GM18870 (cell line): ENCODE data around the gene LSR.
"Not testable (repeated sequence)": the region's sequence is repeated elsewhere in the genome, so short reads cannot be mapped to it uniquely, and the experiment has no call there.

ENCODE experiments used
- ATAC-seq: cut with Tn5 transposase; IDR thresholded peaks from one replicate; pipeline ENCODE4 v1.9.1; 2021; ENCODE audit warnings: moderate library complexity; ENCODE audit not compliant: unreplicated experiment

The LSR gene

DNA sequence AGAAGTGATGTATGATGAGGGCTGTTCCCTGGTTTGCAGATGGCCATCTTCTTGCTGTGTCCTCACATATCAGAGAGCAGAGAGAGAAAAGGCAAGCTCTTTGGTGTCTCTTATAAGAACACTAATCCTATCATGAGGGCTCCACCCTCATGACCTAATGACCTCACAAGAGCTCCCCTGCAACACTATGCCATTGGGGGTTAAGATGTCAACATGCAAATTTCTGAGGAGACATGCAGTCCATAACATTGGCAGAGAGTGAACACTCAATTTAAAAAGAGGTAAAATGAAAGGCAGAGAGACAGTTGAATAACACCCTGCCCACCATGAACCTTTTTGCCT lies 31.2 kb upstream of the LSR start:
- ATAC-seq: no peak

DNA sequence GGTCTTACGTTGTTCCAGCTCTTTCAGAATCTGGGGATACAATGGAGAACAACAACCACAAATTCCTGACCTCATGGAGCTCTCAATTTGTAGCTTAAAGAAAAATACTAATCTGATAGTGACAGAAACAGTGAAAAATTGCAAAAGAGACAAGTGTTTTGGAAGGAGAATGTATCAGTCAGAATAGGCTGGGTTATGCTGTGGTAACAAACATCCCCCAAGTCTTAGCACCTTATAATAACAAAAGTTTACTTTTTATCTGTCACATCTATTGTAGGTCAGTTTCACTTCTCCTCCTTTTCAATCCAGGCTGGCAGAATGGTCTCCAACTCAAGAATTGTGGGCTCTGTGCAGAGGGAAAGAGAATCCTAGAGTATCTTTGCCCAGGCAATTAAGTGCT lies 29.8 kb upstream of the LSR start:
- no peak for ATAC-seq

DNA sequence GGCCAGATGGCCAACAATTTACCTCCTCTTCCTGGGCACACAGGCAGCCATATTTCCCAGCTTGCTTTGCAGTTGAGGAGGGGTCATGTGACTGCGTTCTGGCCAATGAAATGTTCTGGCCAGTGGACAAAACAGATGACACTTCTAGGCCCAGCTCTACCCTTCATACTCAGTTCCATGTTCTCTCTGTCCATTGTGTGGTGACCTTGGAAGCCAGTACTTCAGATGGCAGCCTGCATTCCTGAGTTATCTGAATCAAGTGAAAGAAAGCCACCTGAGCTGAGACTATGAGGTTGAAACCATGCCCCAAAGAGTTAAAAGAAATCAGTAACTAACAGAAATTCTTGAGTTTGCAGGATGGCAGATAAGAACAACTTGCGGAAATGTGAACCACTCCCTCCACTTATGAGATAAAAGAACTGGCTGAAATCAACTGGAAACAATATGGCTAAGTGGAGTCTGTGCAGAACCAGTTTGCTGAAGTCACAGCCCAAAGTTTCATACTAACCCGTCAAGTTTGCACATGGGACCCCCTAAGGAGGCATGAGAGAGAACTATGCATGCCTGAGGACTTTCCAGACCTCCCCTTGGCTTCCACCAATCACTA lies 28.4 kb upstream of the LSR start:
- ATAC-seq: no peak

DNA sequence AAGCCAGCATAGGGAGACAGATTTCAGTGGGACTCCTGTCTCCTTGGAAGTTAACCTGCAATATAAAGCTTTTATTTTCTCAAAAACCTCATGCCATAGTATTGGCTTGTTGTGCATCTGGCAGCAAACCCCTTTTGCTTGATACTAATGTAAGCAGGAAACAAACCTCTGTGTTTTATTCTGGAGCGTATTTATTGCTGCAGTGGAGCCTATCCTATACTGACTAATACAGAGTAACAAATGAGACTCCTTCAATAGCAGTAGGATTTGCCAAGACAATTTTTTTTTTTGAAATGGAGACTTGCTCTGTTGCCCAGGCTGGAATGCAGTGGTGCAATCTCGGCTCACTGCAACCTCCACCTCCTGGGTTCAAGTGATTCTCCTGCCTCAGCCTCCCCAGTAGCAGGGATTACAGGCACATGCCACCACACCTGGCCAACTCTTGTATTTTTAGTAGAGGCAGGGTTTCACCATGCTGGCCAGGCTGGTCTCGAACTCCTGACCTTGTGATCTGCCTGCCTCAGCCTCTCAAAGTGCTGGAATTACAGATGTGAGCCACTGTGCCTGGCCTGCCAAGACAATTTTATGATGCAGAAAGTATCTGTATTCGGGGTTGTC lies 27.7 kb upstream of the LSR start:
- ATAC-seq: not testable (repeated sequence)

DNA sequence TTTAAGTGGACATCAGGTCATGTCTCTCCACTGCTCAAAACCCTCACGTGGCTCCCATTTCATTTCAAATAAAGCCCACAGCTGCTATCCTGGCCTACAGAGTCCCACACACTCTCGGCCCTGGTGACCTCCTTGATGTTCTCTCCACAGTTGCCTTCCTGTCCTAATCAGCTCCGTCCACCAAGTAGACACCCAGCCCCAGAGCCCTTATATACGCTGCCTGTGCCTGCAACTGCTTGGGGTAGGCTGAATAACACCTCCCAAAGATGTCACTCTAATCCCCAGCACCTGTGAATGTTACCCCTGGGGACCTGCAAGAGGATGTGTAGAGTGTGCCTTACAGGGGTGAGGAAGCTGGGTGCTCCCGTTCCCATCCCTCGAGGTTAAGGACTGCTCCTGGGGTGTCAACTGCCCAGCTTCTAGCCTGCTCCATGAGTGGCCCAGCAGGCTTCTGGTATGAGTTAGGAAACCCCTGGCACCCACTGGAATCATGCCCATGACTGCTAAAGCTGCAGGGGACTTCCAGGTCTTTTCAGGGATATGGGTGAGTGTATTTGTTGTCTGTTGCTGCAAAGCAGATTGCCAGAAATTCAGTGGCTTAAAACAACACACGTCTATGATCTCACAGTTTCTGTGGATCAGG lies 26.3 kb upstream of the LSR start:
- ATAC-seq: no peak

DNA sequence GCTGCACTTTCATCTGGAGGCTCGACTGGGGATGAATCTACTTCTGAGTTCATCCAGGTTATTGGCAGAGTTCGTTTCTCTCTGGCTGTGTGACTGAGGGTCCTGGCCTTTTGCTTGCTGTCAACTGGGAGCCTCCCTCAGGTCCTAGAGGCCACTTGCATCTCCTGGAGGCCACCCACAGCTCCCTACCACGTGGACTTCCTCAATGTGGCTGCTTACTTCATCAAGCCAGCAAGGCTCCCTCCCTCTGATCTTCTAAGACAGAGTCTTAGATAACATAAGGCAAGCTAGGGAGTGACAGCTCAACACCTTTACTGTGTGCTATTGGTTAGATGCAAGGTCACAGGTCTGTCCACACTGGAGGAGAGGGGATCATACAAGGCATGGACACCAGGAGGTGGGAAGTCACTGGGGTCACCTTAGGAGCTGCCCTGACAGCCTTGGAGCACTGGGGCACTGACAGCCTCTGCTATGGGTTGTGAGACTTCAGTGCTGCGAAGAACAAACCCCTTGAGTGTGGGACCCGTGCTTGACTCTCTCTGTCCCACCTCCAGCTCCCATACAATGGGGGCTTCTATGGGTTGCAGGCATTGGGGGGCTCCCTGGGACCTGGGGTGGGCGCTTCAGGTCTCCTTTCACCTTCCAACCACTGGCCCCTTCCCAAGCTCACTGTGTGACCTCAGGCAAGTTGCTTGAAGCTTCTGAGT lies 25.6 kb upstream of the LSR start:
- ATAC-seq: no peak

DNA sequence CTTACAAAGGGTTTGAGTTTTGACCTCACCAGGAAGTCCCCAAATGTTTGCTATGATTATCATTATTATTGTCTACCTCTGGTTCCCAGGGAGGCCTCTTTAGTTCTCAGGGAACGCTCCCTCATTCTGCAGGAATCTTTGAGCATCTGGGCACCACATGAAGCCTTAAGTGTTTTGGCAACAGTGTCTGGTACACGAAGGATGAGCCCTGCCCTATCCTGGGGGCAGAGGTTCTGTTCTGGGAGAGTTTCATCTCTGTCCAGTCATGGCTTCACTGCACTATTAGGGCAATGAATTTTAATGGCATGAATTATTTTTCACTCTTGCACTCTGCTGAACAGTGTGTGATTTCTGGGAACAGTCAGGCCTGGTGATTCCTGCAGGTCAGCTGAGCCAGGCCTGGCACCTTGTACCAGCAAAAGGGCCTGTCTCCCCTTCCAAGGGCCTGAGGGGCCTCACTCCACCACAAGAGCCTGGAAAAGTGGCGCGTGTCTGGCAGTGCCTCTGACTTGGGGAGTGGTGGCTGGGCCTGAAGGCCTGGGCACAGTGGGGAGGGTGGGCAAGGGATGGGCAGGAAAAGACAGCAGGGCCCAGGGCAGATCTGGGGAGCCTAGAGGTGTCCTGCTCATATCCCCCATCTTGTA lies 24.8 kb upstream of the LSR start:
- no peak for ATAC-seq

DNA sequence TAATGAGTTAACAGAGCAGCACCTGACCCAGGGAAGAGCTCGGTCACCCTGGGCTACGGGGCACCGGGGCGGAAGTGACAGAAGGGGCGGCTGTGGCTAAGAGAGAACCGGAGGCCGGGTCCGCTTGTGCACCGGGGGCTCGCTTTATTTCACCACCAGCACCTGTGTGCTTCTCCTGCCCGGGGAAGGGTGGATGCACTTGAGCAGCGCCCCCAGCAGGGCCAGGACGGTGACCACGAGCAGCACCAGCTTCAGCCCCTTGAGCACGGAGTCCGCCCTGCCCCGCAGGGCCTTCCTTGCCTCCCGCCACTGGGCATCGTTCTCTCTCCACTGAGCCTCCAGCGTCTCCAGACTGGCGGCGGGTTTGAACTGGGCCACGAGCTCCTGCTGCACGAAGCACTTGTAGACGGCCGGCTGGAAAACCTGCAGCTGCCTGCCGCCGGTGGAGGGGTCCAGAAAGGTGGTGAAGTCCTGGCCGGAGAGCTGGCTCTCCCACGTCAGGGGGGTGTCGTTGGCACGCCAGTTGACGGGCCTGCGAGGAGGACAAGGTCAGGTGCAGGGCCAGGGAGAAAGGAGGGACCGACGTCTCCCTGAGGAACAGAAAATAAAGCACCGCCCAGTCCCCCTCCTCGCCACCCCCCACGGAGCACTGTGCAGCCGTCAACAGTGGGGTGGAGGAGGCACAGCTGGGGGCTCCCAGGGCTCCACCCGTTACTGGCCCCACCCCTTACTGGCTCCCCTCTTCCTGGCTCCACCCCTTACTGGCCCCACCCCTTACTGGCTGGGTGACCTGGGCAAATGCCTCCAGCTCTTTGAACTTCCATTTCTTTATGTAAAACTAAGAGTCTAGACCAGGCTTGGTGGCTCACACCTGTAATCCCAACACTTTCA lies 23.9 kb upstream of the LSR start:
- ATAC-seq: no peak

DNA sequence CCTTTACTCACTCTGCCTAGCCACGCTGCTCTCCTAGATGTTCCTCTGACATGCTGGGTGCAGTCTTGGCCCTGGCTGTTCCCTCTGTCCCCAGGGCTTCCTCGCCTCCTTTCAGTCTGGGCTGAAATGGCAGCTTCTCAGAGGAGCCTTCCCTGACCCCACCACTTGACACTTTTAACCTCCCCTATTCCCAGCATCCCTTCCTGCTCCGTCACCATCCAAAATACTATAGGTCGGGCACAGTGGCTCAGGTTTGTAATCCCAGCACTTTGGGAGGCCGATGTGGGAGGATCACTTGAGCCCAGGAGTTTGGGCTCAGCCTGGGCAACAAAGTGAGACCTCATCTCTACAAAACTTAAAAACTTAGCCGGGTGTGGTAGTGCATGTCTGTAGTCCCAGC lies 22.9 kb upstream of the LSR start:
- no peak for ATAC-seq

DNA sequence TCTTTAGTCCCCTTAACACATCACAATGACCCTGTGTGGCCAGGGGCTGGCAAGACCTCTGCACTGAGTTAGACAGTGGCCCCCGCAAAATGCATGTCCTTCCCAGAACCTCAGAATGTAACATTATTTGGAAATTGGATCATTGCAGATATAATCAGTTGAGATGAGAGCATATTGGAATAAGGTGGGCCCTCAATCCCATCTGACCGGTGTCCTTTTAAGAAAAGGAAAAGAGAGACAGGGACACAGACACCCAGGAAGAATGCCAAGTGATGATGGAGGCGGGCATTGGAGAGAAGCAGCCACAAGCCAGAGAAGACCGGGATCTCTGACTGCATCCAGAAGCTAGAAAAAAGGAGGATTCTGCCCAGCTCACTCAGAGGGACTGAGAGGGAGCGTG lies 22.1 kb upstream of the LSR start:
- no peak for ATAC-seq

DNA sequence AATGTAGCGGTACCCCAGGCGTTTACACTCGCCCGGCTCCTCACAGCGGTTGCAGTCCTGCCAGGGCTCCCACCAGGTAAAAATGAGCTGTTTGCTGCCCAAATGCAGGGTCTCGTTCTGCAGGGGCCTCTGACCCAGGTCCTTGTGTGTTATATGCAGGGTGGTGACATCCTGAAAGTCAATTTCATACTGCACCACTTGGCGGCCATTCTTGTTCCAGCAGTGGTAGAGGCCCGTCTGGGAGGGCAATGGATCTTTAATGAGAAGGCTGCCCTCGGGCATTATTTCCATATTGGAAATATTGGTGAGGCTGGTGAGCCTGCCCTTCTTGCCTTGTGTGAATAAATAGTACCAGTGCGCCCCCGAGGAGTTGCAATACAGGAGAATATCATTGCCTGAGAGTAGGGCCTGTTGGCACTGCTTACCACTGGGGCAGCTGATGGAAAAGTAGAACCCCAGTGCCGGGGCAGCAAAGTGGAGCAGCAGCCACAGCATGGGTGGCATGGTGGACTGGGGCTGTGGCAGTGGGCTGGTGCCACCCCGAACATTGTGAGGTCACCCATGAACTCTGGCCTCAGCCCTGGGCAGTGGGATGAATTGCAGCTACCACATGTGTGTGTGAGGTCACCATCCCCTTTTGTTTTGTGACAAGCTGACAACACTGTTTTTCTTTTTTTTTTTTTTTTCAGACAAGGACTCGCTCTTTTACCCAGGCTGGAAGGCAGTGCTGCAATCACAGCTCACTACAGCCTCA lies 20.4 kb upstream of the LSR start, which contains the start of gene FAM187B:
Gene FAM187B (minus strand): TSS at position 563 of the 754 bp plus-strand sequence. CDS start 59 bp downstream, at position 504.
- no peak for ATAC-seq

DNA sequence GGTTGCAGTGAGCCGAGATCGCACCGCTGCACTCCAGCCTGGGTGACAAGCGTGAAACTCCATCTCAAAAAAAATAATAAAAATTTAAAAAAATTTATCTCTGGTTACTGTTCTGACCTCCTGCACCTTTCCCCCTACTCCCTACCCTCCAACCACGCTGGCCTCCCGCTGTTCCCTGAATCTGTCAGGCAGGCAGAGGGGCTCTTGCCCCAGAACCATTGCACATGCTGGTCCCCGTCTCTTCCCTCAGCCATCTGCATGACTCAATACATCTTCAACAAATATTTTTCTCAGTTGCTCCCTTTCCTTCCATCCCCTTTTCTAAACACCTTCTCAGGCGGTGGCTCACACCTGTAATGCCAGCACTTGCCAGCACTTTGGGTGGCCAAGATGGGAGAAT lies 19.2 kb upstream of the LSR start:
- no peak for ATAC-seq

DNA sequence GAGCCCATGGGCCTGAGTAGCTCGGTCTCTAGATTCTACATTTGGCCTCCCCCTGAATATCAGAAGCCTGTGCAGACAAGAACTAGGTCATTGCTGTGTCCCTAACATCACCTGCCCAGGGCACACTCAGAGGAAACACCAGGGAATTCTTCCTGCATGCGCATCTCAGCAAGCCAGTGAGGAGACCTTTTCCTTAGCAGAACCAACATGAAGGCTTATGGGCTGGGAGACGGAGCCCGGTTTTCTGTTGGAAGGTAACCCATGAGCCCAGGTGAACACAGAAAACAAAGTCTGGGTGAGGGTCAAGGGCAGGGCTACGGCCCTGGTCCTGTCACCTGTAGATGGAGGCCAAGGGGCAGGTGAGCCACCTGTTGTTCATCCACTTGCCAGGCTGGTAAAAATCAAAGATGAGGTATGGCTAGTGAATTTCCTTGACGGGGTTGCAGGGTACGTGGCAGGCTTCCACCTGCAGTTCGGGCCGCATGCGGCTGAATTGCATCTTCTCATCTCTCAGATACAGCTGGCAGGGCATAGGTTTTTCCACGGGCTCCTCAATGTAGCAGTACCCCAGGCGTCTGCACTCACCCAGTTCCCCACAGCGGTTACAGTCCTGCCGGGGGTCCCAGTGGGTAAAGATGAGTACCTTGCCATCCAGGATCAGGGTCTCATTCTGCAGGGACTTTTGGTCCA lies 16.7 kb upstream of the LSR start:
- ATAC-seq: no peak

DNA sequence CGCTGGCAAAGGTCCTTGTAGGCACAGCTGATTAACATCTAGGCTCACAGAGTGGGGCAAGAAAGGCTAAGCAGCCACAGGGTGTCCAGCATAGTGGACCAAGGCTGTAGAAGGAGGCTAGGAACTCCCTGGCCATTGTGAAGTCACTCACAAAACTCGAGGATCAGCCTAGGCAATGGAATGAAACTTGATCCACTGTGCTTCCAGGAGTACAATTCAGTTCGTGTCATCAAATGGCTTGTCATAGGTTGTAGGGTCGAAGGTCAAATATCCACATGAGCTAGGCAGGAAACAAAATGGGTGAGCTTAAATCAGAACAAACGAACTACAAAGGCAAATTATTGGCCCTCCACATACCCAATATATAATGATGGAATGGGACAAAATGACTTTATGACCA lies 15.9 kb upstream of the LSR start:
- no peak for ATAC-seq

DNA sequence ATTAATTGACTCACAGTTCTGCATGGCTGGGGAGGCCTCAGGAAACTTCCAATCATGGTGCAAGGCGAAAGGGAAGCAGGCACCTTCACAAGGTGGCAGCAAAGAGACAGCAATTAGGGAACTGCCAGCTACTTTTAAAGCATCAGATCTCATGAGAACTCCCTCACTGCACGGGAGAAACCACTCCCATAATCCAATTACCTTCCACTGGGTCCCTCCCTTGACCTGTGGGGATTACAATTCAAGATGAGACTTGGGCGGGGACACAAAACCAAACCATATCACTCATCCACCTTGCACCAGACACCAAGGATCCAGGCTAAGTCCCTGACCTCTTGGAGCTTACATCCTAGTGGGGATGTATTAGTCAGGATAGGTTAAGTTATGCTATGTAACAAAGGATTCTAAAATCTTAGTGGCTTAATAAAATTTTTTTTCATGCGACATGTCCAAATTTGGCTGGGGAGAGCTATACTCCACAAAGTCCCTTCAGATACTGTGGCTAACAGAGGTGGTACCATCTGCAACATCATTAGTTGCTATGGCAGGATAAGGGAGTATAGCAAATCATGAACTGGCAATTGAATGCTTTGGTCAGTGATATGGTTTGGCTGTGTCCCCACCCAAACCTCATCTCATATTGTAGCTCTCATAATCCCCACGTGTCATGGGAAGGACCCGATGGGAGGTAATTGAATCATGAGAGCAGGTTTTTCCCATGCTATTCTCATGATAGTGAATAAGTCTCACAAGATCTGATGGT lies 12.0 kb upstream of the LSR start:
- ATAC-seq: no peak

DNA sequence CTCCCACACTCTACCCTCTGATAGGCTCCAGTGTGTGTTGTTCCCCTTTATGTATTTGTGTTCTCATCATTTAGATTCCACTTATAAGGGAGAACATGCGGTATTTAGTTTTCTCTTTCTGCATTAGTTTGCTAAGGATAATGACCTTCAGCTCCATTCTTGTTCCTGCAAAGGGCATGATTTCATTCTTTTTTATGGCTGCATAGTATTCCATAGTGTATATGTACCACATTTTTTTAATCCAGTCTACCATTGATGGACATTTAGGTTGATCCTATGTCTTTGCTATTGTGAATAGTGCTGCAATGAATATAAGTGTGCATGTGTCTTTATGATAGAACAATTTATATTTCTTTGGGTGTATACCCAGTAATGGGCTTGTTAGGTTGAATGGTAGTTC lies 9.2 kb upstream of the LSR start:
- not testable (repeated sequence) for ATAC-seq

DNA sequence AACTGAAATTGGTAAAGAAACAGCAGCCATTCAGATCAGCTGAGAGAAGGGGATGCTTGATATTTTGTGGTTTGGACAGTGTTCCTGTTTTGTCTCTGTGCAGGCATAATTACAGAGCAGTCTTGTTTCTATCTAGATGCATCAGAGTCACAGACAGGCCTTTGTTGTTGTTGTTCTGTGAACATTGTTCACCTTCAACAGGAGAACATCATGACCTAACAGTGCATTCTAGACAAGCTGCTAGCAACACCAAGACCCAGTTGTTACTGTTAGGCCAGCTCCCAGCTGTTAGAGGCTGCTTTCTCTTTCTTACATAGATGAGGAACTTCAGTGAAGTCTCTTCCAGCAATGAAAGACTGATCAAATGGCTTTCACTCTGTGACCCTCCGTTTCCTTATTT lies 8.5 kb upstream of the LSR start:
- ATAC-seq: no peak

DNA sequence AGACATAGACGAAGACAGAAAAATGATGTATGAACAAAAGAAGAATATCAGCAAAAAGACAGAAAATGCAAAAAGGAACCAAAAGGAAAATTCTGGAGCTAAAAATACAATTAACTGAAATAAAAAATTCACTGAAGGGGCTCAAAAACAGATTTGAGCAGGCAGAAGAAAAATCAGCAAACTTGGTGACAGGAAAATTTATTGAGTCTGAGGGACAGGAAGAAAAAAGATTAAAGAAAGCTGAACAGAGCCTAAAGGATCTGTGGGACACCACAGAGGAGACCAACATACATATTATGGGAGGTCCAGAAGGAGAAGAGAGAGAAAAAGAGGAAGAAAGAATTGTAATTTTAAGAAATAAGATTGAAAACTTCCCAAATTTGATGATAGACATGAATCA lies 7.4 kb upstream of the LSR start:
- no peak for ATAC-seq
